Fibroblast of gingiva (primary cell): ENCODE results near the gene CKS2.
A peak's percentile ranks its signal among the peaks of the same experiment; 100 is the strongest.

Source experiments
- DNase-seq: peaks from one replicate; pipeline ENCODE4 v3.0.0-alpha.2; 2011; ENCODE audit warnings: low read depth

The CKS2 gene

DNA sequence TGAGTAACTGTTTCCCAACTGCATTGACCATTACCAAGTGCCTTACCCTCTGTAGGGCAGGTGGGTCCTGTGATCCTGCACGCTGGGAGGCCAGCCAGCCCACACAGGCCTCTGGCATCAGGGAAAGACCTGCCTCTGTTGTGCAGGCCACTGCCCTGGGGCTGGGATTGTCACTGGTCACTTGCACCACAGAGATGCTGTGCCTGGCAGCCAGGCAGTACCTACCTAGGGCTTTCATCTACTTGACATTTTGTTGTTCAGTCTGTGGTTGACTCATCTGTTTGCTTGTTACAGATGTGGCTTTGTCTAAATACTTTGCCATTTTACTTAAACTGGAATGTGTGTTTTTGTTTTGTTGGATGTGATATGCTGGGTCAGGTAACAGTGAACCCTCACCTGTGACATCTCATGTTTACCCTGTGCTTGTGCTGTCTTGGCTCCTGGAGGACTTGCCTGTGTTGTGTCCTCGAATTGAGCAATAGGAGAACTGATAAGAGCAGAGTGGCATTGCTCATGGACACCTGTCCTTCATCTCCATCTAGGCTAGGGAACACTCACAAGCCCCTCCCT lies 40.1 kb downstream of the CKS2 start:
- no peak for DNase-seq

DNA sequence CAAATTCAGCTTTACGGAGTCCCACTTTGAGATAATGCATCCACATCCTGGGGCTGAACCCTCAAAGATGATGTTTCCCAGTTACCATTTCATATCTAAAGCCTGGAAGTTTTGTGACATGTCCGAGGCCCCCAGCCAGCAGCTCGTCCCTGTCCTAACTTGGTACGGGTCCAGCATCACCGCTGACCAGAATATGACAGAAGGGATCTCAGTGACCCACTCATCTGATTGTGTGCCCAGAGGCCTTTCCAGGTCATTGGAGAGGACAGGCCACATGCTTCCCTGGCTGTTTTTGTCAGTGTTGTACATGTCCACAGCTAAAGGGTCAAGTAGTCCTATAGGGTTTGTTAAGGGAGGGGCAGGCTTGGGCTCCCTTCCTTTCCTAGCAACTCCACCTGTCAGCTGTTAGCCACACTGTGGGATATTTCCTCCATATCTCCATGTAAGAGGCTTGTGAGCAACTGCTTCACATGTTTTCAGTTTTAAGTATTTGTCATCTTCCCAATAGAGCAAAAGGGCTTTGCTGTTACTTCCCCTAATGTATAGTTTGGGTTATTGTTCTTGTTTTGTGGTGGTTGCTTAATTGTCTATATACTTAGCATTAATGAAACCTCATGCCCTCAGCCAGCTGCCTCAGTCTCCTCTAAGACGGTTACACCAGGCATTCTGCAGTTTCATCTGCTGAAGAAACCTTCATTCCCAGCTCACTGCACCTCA lies 40.7 kb downstream of the CKS2 start:
- no peak for DNase-seq

DNA sequence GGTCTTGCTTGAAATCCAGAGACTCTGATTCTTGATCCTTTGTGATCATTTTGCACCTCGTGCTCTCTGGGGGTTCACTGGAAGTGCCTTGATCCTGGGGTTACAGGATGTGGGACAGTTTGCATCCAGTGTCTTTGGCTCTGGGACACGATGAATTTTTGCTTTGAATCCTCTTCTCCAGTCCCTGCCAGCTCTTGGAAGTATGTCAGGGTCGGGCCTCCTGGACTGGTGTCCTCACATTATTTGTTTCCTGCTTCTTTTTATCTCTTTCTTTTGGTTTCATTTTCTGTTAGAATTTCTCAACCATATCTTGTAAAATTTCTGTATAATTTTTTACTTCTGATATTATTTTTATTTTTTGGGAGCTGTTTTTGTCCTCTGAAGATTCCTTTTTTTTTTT lies 41.5 kb downstream of the CKS2 start:
- no peak for DNase-seq

DNA sequence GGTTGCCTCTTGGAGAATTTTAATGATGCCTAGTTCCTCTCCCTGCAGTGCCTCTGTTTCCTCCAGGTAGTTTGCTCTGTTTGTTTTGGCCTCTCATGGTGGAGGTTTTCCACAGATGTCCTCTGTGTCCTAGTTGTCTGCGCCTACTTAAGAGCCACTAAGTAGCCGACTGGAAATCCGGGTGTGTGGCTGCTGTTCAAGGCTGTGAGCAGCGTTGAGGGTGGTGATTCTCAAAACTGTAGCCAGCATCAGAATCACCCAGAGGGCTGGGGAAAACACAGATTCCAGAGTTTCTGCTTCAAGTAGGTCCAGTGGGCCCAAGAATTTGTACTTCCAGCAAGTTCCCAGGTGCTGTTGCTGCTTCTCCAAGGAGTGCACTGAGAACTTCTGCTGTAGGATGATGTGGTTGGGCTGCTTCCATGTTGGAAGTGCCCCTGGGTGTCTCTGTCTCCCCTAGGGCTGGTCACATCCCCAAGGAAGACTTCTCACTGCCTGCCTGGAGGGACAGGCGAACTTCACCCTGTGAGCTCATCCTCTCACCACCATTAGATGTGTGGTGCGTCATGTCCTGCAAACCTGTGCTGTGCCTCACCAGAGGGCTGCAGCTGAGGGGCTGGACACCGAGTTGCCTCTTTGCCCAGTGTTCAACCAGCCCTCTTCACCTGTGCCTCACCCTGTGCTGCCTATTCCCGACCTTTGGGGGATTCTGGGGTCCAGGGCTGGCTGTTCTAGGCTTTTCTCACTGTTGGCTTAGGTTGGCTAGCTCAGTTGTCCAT lies 42.1 kb downstream of the CKS2 start:
- DNase-seq = no peak

DNA sequence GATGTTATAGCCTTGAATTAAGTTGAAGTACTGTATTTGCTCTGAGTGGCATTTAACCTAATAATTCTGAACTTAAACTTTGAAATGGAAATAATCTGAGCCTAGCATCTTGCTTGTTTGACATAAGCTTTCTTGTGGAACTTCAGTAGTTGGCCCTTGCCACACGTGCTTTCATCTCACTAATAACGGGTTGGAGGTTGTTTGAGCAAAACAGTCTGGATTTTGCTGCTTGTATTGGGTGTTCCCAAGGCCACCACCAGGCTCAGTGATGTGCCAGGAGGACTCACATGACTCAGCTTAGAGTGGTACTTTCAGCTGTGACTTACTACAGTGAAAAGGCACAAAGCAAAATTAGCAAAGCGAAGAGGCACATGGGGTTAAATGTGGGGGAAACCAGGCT lies 43.0 kb downstream of the CKS2 start:
- peak; percentile 14 for DNase-seq

DNA sequence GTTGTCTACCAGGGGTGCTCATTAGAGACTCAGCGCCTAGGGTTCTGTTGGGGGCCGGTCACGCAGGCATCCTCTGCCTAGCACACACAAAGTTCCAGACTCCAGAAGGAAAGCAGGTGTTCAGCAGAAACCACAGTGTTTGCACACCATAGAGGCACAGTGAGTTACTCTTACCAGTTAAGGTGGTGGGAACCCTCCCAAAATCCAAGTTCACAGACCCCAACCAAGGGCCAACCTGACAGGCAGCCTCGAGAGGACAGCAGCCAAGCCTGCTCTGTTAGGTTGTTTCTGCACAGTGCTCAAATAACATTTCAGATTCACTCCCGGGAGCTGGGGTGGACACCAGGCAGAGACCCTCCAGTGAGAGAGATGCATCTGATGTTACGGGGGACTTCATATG lies 43.5 kb downstream of the CKS2 start:
- no peak for DNase-seq

DNA sequence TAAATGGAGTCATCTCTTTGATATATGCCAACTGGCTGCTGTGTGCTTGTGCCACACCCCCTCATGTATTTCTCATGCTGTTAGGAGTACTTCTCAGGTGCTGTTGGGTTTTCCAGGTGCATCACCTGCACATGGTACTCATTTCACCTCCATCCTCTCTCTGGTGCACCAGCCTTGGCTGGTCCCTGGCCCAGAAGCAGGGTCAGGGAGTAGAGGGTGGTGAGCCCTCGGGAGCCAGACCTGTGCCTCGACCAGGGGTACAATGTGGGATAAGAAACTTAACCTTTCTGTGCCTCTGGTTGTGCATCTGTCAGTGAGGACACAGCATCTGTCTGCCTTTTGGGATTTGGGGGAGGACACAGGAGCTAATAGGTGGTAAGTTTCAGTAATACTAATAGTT lies 45.8 kb downstream of the CKS2 start:
- no peak for DNase-seq

DNA sequence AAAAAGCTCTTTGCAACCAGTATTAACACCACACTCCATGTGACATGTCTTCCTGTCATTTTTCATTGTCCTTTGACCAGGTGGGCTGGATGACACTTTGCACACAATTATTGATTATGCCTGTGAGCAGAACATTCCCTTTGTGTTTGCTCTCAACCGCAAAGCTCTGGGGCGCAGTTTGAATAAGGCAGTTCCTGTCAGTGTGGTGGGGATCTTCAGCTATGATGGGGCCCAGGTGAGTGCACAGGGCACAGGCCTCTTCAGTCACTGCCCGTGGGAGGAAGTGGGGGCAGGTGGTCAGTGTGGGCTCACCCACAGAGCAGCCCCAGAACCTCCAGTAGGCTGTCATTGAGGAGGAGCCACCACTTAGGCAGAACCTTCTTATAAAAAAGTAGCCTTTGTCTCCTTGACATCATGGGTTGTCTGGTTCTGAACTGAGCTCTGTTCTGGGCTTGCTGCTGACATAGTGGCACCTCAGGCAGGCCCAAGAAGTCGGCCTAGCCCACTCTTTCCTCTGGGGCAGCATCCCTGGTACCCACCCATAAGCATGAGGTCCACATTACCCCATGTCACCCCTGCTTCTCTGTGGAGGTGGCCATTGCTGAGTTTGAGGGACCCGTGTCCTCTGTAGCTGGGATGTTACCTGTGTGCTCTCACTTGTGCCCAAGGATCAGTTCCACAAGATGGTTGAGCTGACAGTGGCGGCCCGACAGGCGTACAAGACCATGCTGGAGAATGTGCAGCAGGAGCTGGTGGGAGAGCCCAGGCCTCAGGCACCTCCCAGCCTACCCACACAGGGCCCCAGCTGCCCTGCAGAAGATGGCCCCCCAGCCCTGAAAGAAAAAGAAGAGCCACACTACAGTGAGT lies 46.6 kb downstream of the CKS2 start:
- no peak for DNase-seq

DNA sequence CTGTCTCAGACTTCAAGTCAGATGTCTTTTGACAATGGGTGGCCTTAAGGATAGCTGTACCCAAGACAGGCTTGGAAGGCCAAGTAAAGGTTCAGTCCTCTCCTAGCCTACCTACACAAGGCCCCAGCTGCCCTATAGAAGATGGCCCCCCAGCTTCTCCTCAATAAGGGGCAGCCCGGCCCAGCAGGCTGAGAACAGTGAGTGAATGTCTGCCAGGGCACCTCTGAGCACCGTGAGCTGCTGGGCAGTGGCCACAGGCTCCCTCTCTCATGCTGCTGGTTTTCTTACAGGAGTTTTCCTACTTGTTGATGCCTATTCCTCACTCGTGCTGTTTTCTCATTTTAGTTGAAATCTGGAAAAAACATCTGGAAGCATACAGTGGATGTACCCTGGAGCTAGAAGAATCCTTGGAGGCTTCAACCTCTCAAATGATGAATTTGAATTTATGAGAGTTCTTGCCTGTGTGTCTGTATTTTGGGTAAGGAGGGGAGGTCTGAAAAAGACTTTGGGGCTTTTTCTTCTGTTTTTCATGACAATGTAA lies 47.5 kb downstream of the CKS2 start:
- no peak for DNase-seq

DNA sequence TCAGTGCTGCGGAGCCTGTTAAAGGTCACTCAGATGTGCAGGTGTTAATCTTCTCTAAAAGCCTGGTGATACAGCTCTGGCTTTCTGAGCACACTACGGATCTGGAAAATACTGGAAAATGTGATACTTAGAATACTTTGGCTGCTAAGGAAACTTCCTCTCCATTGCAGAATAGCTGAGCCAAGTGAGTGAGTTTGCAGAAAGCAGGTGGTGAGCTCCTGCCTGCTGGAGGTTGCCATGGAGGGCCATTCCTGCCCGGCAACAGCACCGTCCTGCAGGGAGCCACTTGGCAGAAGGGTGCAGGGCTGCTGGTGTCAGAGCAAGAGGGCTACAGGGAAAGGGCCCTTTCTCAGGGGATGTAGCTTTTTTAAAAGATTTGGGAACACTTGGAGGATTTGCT lies 48.0 kb downstream of the CKS2 start:
- DNase-seq = no peak

DNA sequence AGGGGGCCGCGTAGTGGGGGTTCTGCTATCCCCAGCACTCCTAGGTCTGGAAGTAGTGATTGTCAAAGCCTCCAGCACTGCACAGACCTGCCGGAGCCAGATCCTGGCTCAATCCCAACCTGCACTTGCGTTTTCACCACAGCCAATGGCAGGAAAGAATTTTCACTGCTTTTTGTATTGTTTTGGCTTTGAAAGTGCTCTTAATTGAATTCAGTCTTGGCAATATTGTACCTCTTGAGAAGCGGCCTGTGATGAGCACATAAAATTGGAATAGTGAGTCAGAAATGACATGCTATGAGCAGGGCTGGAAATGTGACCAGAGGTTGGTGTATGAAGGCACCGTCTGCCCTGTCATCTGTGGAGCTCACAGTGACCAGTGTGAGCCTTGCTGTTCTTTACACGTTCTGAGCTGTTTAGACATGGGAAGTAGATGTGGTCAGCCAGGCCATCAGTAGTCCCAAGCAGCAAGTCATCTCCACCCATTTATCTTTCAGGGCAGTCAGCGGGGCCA lies 48.8 kb downstream of the CKS2 start:
- DNase-seq = peak; percentile 16

DNA sequence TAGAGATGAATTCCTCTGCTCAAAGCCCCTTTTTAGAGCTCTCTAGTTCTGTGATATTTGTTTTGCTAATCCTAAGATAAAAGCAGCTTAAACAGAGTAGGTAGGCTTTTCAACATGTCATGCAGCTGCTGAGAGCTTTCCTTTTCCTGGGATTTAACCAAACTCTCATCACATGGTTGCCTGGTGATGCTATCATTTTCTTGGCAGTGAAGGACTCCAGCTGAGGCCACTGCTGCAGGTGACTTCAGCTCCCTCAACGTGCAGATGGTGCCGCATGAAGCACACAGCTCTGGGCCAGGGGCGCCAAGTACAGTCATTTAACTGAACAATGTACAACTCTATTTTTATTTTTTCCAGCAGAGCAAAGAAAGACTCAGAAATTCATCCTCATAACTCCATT lies 49.5 kb downstream of the CKS2 start:
- no peak for DNase-seq

DNA sequence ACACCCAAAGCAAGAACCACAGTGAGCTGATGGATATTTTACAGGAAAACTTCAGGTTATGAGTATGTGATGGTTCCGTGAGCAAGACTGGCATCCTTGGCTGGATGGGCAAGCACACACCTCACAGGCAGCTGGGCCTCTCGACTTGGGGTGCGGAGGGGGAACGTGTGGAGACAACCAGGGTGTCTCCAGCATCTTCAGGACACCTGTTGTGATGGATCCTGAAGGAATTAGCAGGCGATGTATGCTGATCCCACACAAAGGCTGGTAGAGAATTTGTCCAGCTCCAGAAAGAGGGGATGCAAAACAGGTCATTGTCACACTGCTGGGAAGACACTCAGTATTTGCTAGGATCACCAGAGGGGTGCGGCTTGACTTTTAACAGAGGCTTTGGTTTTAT lies 50.0 kb downstream of the CKS2 start:
- no peak for DNase-seq

DNA sequence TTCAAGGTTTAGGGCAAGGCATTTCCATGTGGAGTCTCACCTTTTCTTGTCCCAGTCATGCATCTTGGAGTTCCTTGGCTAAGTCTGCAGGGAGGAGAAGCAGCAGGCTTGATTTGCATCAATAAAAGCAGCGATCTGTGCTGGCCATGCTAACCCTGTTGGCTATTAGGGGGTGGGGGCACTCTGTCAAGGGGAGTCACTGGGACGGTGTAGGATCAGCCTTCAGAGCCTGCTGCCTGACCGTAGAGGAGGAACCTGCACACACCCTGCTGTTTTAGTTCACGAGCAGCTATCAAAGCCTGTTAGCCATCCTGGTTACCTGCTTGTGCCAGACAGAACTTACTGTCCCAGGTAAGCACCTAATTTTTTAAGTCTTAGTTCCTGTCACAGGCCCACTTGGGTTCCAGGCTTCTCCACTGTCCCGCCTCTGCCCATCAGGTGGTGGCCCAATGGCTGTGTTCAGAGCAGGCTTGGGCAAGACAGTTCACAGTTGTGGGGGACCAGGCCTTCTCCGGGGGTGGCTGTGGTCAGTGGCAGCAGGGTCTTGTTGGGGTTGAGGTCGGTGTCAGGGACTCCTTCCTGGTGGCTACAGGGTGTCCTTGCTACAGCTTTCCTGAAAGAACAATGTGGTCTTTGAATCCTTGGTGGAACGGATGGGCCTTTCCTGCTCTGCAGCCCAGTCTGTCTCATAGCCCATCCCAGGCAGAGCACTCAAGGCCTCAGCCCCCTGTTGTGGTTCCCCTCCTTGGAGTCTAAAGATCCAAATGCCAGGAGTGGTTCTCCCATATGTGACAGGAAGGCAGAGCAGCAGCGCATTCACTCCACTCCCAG lies 51.0 kb downstream of the CKS2 start:
- no peak for DNase-seq

DNA sequence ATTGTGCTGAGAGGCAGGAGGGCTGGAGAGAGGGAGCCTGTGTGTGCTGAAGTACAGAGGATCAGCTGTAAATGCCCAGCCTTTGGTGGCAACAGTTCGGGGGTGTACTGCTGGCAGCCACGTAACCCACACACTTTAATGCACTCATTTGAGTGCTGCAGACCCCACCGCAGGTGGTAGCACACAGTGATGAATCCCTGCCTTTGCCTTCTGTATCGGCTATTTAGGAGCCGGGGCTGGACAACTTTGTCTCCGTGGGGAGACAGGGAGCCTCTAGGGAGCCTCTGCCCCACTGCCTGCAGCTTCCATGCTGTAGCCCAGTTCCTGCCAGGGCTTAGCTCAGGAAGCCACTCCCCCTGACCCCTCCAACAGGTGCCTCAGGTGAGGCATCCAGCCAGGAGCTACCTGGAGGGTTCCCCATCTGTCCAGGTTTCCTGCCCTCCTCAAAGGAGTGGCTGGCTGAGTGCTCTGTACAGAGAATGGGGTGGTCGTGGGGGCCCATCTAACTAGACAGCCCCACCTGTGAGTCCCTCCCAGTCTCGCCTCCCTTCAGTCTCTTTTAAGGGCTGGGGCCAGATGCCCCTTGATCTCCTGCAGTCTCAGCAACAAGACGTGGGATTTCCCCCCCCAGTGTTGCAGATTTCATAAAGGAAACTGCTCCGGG lies 51.8 kb downstream of the CKS2 start:
- no peak for DNase-seq

DNA sequence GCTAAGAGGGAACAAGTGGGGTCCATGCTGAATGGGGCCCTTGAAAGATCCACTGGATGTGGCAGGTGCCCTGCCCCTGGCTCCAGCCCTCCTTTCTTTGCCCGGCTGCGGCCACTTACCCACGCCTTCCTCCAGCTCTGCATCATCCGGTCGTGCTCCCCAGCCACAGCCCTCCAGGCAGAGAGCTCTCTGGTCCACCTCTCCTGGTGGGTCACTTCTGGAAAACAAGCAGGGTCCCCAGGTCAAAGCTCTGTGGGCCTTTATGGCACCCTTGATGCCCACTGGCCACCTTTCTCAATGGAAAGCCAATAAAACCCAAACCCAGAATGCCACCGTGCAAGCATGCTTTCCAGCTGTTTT lies 52.3 kb downstream of the CKS2 start:
- no peak for DNase-seq

DNA sequence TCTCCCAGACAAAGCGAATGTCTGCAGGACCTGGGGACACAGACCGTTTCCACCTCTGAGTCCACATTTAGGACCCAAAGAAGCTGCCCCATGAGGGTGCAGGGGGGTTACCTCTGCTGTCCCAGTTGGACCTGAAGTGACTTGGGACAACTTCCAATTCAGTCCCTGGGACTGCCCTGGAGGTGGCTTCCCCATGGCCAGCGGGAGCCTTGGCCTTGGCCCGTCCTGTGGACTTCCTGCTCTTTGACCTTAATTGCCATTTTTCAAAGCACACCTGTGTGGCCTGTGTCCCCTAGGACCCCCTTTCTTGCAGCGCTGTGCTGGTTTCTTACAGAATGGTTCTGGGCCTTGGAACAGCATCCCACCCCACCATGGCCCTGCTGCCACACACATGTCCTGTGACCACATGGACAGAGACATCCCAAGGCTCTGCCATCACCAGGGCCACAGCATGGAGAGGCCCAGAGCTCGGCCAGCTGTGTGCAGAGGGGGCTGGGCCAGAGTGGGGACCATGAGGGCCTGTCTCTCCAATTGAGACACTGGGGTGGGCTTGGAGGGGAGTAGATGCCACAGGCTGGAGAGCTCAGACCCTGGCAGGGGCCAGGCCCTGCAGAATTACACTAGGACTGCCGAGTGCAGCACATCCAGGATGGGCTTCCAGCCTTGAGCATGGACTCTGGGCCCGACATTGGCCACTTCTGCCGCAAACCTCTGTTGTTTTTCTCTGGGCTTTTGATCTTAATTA lies 53.1 kb downstream of the CKS2 start:
- no peak for DNase-seq

DNA sequence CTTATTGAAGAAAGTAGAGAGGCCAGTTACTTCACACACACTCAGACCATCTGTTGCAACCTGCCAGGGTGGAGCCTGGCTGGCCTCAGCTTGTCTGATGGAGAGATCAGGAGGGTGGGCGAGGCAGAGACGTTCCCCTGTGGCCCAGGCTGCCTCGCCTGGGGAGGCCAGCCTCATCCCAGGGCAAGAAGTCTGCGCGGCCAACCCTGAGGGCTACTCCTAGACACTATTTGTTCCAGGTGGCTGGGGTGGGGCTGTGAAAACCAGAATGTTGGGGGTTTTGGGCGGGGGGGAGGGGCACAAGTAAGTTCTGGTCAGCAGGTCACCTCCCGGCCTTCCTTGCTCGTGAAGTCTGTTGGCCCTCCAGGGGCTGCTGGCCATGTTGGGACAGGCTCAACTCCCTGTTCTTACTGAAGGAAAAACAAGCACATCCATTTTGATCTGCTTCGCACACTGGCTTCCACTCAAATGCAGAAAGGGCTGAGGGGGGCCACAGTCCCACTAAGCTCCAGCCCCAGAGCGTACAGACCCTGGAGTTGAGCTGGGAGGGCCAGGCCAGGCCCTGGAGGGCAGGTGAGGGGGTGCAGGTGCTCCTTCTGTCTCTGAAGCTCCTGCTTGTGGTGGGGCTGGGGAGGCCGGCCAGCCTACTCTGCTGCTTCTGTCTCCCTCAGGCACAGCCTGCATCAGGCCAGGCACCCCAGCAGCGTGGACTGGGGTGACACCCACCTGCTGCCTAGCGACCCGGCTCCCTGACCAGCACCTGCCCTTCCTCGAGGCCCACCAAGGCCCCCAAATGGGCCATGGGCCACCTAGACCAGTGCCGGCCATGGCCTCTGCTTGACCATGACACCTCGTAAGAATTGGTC lies 53.9 kb downstream of the CKS2 start:
- no peak for DNase-seq

DNA sequence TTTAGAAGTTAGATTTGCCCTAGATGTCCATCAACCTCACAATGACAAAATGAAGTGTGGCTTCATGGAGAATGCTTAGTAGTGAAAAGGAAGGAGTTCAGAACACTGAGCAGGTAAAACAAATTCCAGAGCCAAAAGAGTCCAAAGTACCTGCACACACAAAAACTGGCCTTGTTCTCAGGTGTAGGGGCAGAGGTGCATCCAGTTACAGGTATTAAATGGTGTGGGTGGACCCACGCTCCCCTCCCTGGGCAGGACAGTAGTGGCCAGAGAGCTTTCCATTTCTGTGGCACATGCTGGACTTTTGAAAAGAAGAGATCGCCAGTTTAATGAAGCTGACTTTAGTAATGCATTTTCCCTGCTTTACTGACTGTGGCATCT lies 54.5 kb downstream of the CKS2 start:
- no peak for DNase-seq
